Ammon's horn (tissue), 1 donor: ENCODE measurements around the gene CCDC33.
"Not testable (repeated sequence)": the region's sequence is repeated elsewhere in the genome, so short reads cannot be mapped to it uniquely, and the experiment has no call there.

Experiments used
- DNase-seq: peaks from one replicate; pipeline ENCODE4 v3.0.0-alpha.2; 2016; ENCODE audit warnings: low spot score

The CCDC33 gene

GRCh38 chr15:74334127-74334526 lies 98.0 kb downstream of the CCDC33 start:
- DNase-seq: no peak

- no peak for DNase-seq
Observed at GRCh38 chr15:74335396-74335795, 99.3 kb downstream of the CCDC33 start.

- no peak for DNase-seq
Observed at GRCh38 chr15:74336061-74337005, 100.2 kb downstream of the CCDC33 start.

GRCh38 chr15:74337146-74337545 lies 101.0 kb downstream of the CCDC33 start:
- DNase-seq: no peak

GRCh38 chr15:74337607-74338211 lies 101.6 kb downstream of the CCDC33 start:
- DNase-seq: no peak

- no peak for DNase-seq
Observed at GRCh38 chr15:74338676-74339075, 102.5 kb downstream of the CCDC33 start.

- DNase-seq: no peak
Observed at GRCh38 chr15:74339371-74339770, 103.2 kb downstream of the CCDC33 start.

GRCh38 chr15:74340150-74340549 lies 104.0 kb downstream of the CCDC33 start:
- DNase-seq: no peak

- no peak for DNase-seq
Observed at GRCh38 chr15:74343127-74343796, 107.1 kb downstream of the CCDC33 start.

- DNase-seq: no peak
Observed at GRCh38 chr15:74343797-74344127, 107.6 kb downstream of the CCDC33 start.

GRCh38 chr15:74345051-74345450 lies 108.9 kb downstream of the CCDC33 start:
- no peak for DNase-seq

- DNase-seq: no peak
Observed at GRCh38 chr15:74347757-74348250, 111.7 kb downstream of the CCDC33 start.

GRCh38 chr15:74349241-74349778 lies 113.2 kb downstream of the CCDC33 start:
- DNase-seq: no peak

- DNase-seq: no peak
Observed at GRCh38 chr15:74350295-74351275, 114.5 kb downstream of the CCDC33 start.

- DNase-seq: no peak
Observed at GRCh38 chr15:74351670-74352069, 115.5 kb downstream of the CCDC33 start.

- DNase-seq: no peak
Observed at GRCh38 chr15:74352393-74352910, 116.3 kb downstream of the CCDC33 start.

GRCh38 chr15:74353992-74354391 lies 117.9 kb downstream of the CCDC33 start:
- DNase-seq: not testable (repeated sequence)

- not testable (repeated sequence) for DNase-seq
Observed at GRCh38 chr15:74356050-74356449, 119.9 kb downstream of the CCDC33 start.

GRCh38 chr15:74357514-74357913 lies 121.4 kb downstream of the CCDC33 start:
- DNase-seq: not testable (repeated sequence)

GRCh38 chr15:74359376-74359775 lies 123.2 kb downstream of the CCDC33 start:
- not testable (repeated sequence) for DNase-seq

- DNase-seq: not testable (repeated sequence)
Observed at GRCh38 chr15:74360855-74361254, 124.7 kb downstream of the CCDC33 start.
